ENCODE results near the gene ZNF846.
"Not testable (repeated sequence)": the region's sequence is repeated elsewhere in the genome, so short reads cannot be mapped to it uniquely, and the experiment has no call there.

DNA sequence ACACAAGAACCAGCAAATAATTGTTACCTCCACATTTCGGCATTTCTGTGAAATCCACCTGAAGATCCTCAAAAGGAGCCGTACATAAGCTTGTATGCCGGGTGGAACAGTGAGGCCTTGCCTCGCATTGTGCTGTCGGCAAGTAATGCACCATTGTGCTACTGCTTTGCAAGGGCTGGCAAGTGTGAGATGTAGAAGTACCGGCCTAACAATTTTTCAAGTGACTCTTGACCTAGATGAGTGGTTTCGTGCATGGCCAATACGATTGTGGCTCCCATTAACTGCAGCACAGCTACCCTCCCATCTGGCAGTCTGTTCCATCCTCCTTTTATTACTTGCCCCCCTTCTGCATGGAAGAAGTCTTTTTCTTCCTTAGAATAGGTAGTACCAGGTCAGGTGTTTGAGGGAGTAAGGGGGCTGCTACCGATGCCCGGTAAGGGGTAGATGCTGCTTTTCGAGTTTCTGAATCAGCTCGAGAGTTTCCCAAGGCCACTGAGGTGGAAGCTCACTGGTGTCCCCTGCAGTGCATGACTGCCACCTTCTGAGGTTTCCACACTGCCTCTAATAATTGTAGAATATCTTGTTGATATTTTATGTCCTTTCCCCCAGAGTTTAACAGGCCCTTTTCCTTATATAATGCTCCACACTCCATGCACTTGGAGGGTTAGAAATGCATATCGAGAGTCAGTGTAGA, 42.9 kb downstream of the ZNF846 start:
- TF ChIP-seq, protein P1, sequence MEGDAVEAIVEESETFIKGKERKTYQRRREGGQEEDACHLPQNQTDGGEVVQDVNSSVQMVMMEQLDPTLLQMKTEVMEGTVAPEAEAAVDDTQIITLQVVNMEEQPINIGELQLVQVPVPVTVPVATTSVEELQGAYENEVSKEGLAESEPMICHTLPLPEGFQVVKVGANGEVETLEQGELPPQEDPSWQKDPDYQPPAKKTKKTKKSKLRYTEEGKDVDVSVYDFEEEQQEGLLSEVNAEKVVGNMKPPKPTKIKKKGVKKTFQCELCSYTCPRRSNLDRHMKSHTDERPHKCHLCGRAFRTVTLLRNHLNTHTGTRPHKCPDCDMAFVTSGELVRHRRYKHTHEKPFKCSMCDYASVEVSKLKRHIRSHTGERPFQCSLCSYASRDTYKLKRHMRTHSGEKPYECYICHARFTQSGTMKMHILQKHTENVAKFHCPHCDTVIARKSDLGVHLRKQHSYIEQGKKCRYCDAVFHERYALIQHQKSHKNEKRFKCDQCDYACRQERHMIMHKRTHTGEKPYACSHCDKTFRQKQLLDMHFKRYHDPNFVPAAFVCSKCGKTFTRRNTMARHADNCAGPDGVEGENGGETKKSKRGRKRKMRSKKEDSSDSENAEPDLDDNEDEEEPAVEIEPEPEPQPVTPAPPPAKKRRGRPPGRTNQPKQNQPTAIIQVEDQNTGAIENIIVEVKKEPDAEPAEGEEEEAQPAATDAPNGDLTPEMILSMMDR (IDR thresholded peaks at IDR 0.05; ENCODE audit: poor library complexity): not testable (repeated sequence)
- not testable (repeated sequence) for TF ChIP-seq EZH2 (IDR thresholded peaks at IDR 0.05; ENCODE audit: borderline replicate concordance)
